K562 (cell line): ENCODE data around the gene SMYD1. TPM values are rescaled to one million over a fixed set of nuclear protein-coding genes. Genes with fewer than 3 reads are reported as not detected.

Experiments
- ETV1 ChIP-seq: fragments of 450-650 bp; conservative IDR thresholded peaks from 2 replicates; pipeline ENCODE4 v1.6.1; 2016; ENCODE audit warnings: missing genetic modification characterization, control low read depth, low read depth, missing compliant biosample characterization
- GTF2F1 ChIP-seq: IDR thresholded peaks from 2 replicates; pipeline ENCODE4 v1.6.1; 2011; ENCODE audit warnings: low read depth, low read length, improper control_type of control experiment
- MXI1 ChIP-seq: IDR thresholded peaks from 2 replicates; pipeline ENCODE4 v1.6.1; 2011; ENCODE audit warnings: low read depth, mild to moderate bottlenecking, improper control_type of control experiment, low read length
- NBN ChIP-seq: fragments of 450-650 bp; IDR thresholded peaks from 2 replicates; pipeline ENCODE4 v1.6.1; 2016; ENCODE audit warnings: low read depth, mild to moderate bottlenecking
- NFE2L1 ChIP-seq: fragments of 450-650 bp; IDR thresholded peaks from 2 replicates; pipeline ENCODE4 v1.6.1; 2016; ENCODE audit warnings: missing genetic modification characterization, low read depth, mild to moderate bottlenecking, missing compliant biosample characterization, moderate library complexity, borderline replicate concordance
- POLR2G ChIP-seq: fragments of 200-400 bp; formaldehyde crosslinking; IDR thresholded peaks from 2 replicates; pipeline ENCODE4 v1.6.1; 2017; ENCODE audit warnings: low read depth, mild to moderate bottlenecking, antibody characterized with exemption, low read length, moderate library complexity
- POU5F1 ChIP-seq: fragments of 150-350 bp; IDR thresholded peaks from 2 replicates; pipeline ENCODE4 v1.6.1; 2014; ENCODE audit warnings: borderline replicate concordance, low read length, low read depth, mild to moderate bottlenecking; ENCODE audit not compliant: partially characterized antibody
- SMAD2 ChIP-seq: fragments of 150-350 bp; IDR thresholded peaks from 2 replicates; pipeline ENCODE4 v1.6.1; 2014; ENCODE audit warnings: low read depth, mild to moderate bottlenecking, low read length
- SMAD4 ChIP-seq: fragments of 250-450 bp; sonication (Bioruptor Pico); conservative IDR thresholded peaks from 2 replicates; pipeline ENCODE4 v1.8.0; 2021; ENCODE audit warnings: inconsistent platforms, mild to moderate bottlenecking, moderate library complexity
- TAL1 ChIP-seq: fragments of 450-650 bp; IDR thresholded peaks from 2 replicates; pipeline ENCODE4 v1.6.1; 2016; ENCODE audit warnings: mild to moderate bottlenecking
- TEAD1 ChIP-seq, 2 experiments: fragments of 450-650 bp in 1 of 2; sonication (generic) in 1 of 2; formaldehyde crosslinking; IDR thresholded peaks; 2 replicates each; pipeline versions ENCODE4 v1.4.0 to v1.8.0; 2020 to 2022; ENCODE audit warnings: mild to moderate bottlenecking in 2 of 2, missing genetic modification reagents in 1 of 2
- XRCC5 ChIP-seq: fragments of 200-400 bp; formaldehyde crosslinking; IDR thresholded peaks from 2 replicates; pipeline ENCODE4 v1.6.1; 2017; ENCODE audit warnings: low read depth, mild to moderate bottlenecking, low read length
- ZNF239 ChIP-seq: fragments of 250-450 bp; sonication (Bioruptor Pico); IDR thresholded peaks from 2 replicates; pipeline ENCODE4 v1.4.0; 2020; ENCODE audit warnings: mild to moderate bottlenecking
- ZNF282 ChIP-seq: sonication (generic); formaldehyde crosslinking; IDR thresholded peaks from 2 replicates; pipeline ENCODE4 v1.8.1; 2023; ENCODE audit warnings: missing genetic modification reagents
- ZNF551 ChIP-seq: fragments of 250-450 bp; sonication (Bioruptor Pico); IDR thresholded peaks from 2 replicates; pipeline ENCODE4 v1.5.0; 2021; ENCODE audit warnings: mild to moderate bottlenecking, moderate library complexity
- polyA plus RNA-seq, 8 experiments: library from polyadenylated mRNA; depleted of rRNA in 4 of 8; stranded (reverse) in 5 of 8; unstranded in 3 of 8; fragments of >200 nt; fragmentation: Nextera tagmentation in 2 of 8; fragmentation: Illumina TruSeq in 1 of 8; extraction: Ambion mirVana in 2 of 8; extraction: Trizol in 1 of 8; gene quantifications; 2 replicates each; pipeline versions ENCODE4 v1.2.1 to v1.2.3, GENCODE V29; 2011 to 2014; ENCODE audit warnings: inconsistent platforms in 1 of 8, missing spikeins in 1 of 8
- total RNA-seq, 7 experiments: library from RNA; depleted of rRNA in 6 of 7; stranded (reverse); fragments of >200 nt in 6 of 7; fragmentation: Illumina TruSeq in 2 of 7; extraction: Trizol in 2 of 7; gene quantifications; 2 replicates each; pipeline versions ENCODE4 v1.2.1 to v1.2.3, GENCODE V29; 2011 to 2021; ENCODE audit warnings: low replicate concordance in 1 of 7
- TF ChIP-seq, protein P1 (sequence below): fragments of 450-650 bp; IDR thresholded peaks from 2 replicates; pipeline ENCODE4 v1.6.1; 2016; ENCODE audit warnings: mild to moderate bottlenecking
- TF ChIP-seq, protein P2 (sequence below): IDR thresholded peaks from 2 replicates; pipeline ENCODE4 v1.6.1; 2016; ENCODE audit warnings: missing genetic modification characterization, missing compliant biosample characterization
- TF ChIP-seq, protein P3 (sequence below), 2 experiments: fragments of 200-800 bp in 1 of 2; sonication (Bioruptor generic) in 1 of 2; sonication (generic) in 1 of 2; formaldehyde crosslinking in 1 of 2; IDR thresholded peaks in 1 of 2; conservative IDR thresholded peaks in 1 of 2; 2 replicates each; pipeline versions ENCODE4 v1.5.0 to v1.6.1; 2016 to 2020; ENCODE audit warnings: missing compliant biosample characterization in 1 of 2, missing genetic modification characterization in 1 of 2, missing genetic modification reagents in 1 of 2
- TF ChIP-seq, protein P4 (sequence below): fragments of 450-650 bp; conservative IDR thresholded peaks from 2 replicates; pipeline ENCODE4 v1.6.1; 2016; ENCODE audit warnings: missing genetic modification characterization, low read depth, mild to moderate bottlenecking, missing compliant biosample characterization, moderate library complexity
- TF ChIP-seq, protein P5 (sequence below): IDR thresholded peaks from 2 replicates; pipeline ENCODE4 v1.6.1; 2011; ENCODE audit not compliant: insufficient read length; ENCODE audit errors: extremely low read depth

SMYD1 gene
- total and polyA plus RNA-seq, 9 of the 15 experiments (the other 6 are each of a cell fraction or from before 2014, with no cell fraction given), result not detected

DNA sequence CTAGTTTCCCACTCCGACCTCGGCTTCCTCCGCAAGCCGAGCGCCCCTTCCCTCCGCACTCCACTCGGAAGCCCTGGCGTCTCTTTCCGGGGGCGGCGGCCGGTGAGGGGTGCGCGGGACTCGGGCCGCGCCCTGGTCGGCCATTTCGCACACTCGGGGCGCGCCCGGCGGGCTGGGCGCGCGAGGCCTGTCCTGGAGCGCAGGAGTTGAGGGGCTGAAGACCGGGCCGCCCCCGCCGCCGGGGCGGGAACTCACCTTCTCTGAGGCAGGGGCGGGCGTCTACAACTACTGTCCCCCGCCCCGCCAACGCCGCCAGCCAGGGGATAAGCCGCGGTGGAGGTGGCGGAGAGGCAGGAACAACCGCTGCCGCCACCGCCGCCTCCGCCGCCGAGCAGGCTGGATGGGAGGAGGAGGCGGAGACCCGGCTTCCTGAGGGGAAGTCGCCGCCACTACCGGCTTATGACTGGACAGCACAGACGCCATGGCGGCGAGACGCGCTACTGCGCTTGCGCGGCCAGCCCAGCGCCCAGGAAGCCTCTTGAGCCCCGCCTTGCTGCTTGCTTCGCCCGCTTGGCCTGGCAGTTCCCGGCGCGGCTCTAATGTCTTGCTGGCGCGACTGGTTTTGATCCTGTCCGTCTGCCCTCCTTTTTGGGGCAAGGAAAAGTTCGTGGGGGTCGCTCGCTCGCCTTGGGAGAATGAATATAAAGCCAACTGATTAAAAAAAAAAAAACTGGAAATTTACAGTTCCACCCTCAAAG, 12.1 kb upstream of the SMYD1 start, which contains the start of gene KRCC1 (continued):
- TF ChIP-seq, protein P1, sequence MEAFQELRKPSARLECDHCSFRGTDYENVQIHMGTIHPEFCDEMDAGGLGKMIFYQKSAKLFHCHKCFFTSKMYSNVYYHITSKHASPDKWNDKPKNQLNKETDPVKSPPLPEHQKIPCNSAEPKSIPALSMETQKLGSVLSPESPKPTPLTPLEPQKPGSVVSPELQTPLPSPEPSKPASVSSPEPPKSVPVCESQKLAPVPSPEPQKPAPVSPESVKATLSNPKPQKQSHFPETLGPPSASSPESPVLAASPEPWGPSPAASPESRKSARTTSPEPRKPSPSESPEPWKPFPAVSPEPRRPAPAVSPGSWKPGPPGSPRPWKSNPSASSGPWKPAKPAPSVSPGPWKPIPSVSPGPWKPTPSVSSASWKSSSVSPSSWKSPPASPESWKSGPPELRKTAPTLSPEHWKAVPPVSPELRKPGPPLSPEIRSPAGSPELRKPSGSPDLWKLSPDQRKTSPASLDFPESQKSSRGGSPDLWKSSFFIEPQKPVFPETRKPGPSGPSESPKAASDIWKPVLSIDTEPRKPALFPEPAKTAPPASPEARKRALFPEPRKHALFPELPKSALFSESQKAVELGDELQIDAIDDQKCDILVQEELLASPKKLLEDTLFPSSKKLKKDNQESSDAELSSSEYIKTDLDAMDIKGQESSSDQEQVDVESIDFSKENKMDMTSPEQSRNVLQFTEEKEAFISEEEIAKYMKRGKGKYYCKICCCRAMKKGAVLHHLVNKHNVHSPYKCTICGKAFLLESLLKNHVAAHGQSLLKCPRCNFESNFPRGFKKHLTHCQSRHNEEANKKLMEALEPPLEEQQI, result no peak
- TF ChIP-seq ZNF551 (CRISPR knock-in tag) (no peak), POU5F1 (no peak), TAL1 (no peak), SMAD2 (no peak), ETV1 (peak; percentile 53), XRCC5 (no peak), MXI1 (no peak), ZNF239 (CRISPR knock-in tag) (no peak), ZNF282 (CRISPR knock-in tag) (no peak), NBN (0 out of 2 replicates have a peak, but pooled peaks have one; percentile 34), GTF2F1 (0 out of 2 replicates have a peak, but pooled peaks have one; percentile 35), TEAD1 (CRISPR knock-in tag; IDR thresholded peaks at IDR 0.05) (peak in 1 of 2 experiments; percentile 66; a peak in 2 of 4 replicates), SMAD4 (CRISPR knock-in tag) (peak; percentile 82), POLR2G (peak; percentile 98), NFE2L1 (tag) (no peak)
- TF ChIP-seq, protein P2, sequence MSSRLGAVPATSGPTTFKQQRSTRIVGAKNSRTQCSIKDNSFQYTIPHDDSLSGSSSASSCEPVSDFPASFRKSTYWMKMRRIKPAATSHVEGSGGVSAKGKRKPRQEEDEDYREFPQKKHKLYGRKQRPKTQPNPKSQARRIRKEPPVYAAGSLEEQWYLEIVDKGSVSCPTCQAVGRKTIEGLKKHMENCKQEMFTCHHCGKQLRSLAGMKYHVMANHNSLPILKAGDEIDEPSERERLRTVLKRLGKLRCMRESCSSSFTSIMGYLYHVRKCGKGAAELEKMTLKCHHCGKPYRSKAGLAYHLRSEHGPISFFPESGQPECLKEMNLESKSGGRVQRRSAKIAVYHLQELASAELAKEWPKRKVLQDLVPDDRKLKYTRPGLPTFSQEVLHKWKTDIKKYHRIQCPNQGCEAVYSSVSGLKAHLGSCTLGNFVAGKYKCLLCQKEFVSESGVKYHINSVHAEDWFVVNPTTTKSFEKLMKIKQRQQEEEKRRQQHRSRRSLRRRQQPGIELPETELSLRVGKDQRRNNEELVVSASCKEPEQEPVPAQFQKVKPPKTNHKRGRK (tag), result no peak
- TF ChIP-seq, protein P3, sequence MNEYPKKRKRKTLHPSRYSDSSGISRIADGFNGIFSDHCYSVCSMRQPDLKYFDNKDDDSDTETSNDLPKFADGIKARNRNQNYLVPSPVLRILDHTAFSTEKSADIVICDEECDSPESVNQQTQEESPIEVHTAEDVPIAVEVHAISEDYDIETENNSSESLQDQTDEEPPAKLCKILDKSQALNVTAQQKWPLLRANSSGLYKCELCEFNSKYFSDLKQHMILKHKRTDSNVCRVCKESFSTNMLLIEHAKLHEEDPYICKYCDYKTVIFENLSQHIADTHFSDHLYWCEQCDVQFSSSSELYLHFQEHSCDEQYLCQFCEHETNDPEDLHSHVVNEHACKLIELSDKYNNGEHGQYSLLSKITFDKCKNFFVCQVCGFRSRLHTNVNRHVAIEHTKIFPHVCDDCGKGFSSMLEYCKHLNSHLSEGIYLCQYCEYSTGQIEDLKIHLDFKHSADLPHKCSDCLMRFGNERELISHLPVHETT (CRISPR knock-in tag; conservative IDR thresholded peaks at IDR 0.05 in 1 of 2, IDR thresholded peaks at IDR 0.05 in 1 of 2), result peak in 1 of 2 experiments; percentile 78; a peak in 2 of 4 replicates
- TF ChIP-seq, protein P4, sequence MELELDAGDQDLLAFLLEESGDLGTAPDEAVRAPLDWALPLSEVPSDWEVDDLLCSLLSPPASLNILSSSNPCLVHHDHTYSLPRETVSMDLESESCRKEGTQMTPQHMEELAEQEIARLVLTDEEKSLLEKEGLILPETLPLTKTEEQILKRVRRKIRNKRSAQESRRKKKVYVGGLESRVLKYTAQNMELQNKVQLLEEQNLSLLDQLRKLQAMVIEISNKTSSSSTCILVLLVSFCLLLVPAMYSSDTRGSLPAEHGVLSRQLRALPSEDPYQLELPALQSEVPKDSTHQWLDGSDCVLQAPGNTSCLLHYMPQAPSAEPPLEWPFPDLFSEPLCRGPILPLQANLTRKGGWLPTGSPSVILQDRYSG (tag), result peak; percentile 13; the same call in 1 of the 2 replicates
- TF ChIP-seq, protein P5, sequence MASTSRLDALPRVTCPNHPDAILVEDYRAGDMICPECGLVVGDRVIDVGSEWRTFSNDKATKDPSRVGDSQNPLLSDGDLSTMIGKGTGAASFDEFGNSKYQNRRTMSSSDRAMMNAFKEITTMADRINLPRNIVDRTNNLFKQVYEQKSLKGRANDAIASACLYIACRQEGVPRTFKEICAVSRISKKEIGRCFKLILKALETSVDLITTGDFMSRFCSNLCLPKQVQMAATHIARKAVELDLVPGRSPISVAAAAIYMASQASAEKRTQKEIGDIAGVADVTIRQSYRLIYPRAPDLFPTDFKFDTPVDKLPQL, result peak; percentile 17
